GM12878 (cell line): ENCODE results near the gene EFNA1. TPM values are rescaled to one million over a fixed set of nuclear protein-coding genes. Genes with fewer than 3 reads are reported as not detected.

ENCODE experiments used
- IRF4 ChIP-seq: IDR thresholded peaks from 2 replicates; pipeline ENCODE4 v1.6.1; 2011; ENCODE audit warnings: low read depth, low read length
- ZBTB11 ChIP-seq: fragments of 450-650 bp; formaldehyde crosslinking; IDR thresholded peaks from 2 replicates; pipeline ENCODE4 v1.5.0; 2022; ENCODE audit warnings: mild to moderate bottlenecking, missing genetic modification characterization
- polyA plus RNA-seq, 11 experiments: library from polyadenylated mRNA; depleted of rRNA in 4 of 11; unstranded in 6 of 11; stranded (reverse) in 5 of 11; fragments of >200 nt; fragmentation: Nextera tagmentation in 4 of 11; fragmentation: Illumina TruSeq in 1 of 11; extraction: Ambion mirVana in 4 of 11; extraction: Trizol in 1 of 11; gene quantifications; 1 replicate in 1 of 11; 2 replicates in 10 of 11; pipeline versions ENCODE4 v1.2.1 to v1.2.3, GENCODE V29; 2011 to 2016; ENCODE audit warnings: inconsistent platforms in 2 of 11, missing spikeins in 2 of 11, low read depth in 1 of 11
- total RNA-seq, 4 experiments: library from RNA; depleted of rRNA in 3 of 4; stranded (reverse); fragments of >200 nt in 3 of 4; fragmentation: Illumina TruSeq in 1 of 4; extraction: Trizol in 1 of 4; gene quantifications; 2 replicates each; pipeline versions ENCODE4 v1.2.1 to v1.2.3, GENCODE V29; 2013 to 2021
- TF ChIP-seq, protein P1 (sequence below): IDR thresholded peaks from 2 replicates; pipeline ENCODE4 v1.6.1; 2012; ENCODE audit warnings: improper control_type of control experiment, low read depth, low read length; ENCODE audit not compliant: insufficient replicate concordance
- TF ChIP-seq, protein P2 (sequence below): fragments of 450-650 bp; IDR thresholded peaks from 2 replicates; pipeline ENCODE4 v1.6.1; 2014; ENCODE audit warnings: mild to moderate bottlenecking

EFNA1 gene
- total and polyA plus RNA-seq, 10 of the 15 experiments (the other 5 are each of a cell fraction or from before 2014, with no cell fraction given): 0.13 to 7.5 (median 0.28) TPM; not detected in 5

DNA sequence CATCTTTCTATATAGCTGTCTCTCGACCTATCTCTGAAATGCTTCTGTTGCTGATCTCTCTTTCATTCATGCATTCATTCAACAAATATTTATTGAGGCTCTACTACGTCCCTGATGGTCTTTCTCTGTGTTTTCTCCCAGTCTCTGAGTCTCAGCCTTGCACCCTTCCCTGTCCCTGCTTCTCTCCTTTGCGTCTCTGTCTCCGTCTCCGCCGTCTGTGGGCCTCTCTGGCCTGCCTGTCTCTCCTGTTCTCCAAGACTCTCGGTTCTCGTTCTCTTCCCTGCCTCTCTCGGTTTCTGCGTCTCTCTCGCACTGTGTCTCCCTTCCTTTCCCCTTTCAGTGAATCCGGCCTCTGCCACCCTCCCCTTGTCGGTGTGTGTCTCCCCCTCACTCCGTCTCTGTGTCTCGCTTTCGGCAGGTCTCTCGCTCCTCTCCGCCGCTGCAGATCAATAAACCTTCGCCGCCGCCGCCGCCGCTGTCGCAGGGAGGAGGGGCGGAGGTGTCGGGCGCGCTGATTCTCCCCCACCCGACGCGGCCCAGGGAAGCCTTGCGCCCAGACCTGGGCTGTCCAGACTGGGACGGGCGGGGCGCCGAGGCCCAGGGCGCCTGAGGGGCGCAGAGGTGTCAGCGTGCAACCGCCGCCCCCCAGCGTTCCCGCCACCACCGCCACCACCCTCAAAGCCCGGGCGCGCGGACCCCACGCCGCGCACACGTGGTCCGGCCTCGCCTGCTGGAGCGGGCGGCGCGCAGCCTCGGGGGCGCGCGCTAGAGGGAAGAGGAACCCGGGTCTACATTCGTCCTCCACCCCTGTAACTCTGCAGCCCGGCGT, 46.0 kb upstream of the EFNA1 start (continued):
- no peak for TF ChIP-seq ZBTB11 (CRISPR knock-in tag)
- TF ChIP-seq, protein P1, sequence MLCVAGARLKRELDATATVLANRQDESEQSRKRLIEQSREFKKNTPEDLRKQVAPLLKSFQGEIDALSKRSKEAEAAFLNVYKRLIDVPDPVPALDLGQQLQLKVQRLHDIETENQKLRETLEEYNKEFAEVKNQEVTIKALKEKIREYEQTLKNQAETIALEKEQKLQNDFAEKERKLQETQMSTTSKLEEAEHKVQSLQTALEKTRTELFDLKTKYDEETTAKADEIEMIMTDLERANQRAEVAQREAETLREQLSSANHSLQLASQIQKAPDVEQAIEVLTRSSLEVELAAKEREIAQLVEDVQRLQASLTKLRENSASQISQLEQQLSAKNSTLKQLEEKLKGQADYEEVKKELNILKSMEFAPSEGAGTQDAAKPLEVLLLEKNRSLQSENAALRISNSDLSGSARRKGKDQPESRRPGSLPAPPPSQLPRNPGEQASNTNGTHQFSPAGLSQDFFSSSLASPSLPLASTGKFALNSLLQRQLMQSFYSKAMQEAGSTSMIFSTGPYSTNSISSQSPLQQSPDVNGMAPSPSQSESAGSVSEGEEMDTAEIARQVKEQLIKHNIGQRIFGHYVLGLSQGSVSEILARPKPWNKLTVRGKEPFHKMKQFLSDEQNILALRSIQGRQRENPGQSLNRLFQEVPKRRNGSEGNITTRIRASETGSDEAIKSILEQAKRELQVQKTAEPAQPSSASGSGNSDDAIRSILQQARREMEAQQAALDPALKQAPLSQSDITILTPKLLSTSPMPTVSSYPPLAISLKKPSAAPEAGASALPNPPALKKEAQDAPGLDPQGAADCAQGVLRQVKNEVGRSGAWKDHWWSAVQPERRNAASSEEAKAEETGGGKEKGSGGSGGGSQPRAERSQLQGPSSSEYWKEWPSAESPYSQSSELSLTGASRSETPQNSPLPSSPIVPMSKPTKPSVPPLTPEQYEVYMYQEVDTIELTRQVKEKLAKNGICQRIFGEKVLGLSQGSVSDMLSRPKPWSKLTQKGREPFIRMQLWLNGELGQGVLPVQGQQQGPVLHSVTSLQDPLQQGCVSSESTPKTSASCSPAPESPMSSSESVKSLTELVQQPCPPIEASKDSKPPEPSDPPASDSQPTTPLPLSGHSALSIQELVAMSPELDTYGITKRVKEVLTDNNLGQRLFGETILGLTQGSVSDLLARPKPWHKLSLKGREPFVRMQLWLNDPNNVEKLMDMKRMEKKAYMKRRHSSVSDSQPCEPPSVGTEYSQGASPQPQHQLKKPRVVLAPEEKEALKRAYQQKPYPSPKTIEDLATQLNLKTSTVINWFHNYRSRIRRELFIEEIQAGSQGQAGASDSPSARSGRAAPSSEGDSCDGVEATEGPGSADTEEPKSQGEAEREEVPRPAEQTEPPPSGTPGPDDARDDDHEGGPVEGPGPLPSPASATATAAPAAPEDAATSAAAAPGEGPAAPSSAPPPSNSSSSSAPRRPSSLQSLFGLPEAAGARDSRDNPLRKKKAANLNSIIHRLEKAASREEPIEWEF: no peak
- no peak for TF ChIP-seq IRF4
- TF ChIP-seq, protein P2, sequence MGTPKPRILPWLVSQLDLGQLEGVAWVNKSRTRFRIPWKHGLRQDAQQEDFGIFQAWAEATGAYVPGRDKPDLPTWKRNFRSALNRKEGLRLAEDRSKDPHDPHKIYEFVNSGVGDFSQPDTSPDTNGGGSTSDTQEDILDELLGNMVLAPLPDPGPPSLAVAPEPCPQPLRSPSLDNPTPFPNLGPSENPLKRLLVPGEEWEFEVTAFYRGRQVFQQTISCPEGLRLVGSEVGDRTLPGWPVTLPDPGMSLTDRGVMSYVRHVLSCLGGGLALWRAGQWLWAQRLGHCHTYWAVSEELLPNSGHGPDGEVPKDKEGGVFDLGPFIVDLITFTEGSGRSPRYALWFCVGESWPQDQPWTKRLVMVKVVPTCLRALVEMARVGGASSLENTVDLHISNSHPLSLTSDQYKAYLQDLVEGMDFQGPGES: no peak
